Measurements from ENCODE around the gene ZDHHC8. TPM values are rescaled to one million over a fixed set of nuclear protein-coding genes. Genes with fewer than 3 reads are reported as not detected.
A peak's percentile ranks its signal among the peaks of the same experiment; 100 is the strongest.

Gene ZDHHC8
- total and polyA plus RNA-seq, 3 experiments from 2014 or later = 4.4 to 80.7 (median 74.7) TPM

GRCh38 chr22:20149257-20150250, 17.9 kb downstream of the ZDHHC8 start:
- H3K27me3 ChIP-seq (ENCODE audit: insufficient read depth, low read length, poor library complexity, severe bottlenecking) = no peaks in the 10 kb centered on the region
- H3K36me3 ChIP-seq (ENCODE audit: insufficient read depth, low read length) = no peaks in the 10 kb centered on the region
- no peaks in the 10 kb centered on the region for H3K36me3 Mint-ChIP-seq
- H3K27me3 Mint-ChIP-seq = no peaks in the 10 kb centered on the region
- no peaks in the 10 kb centered on the region for H3K9me3 Mint-ChIP-seq
- H3K27ac ChIP-seq (ENCODE audit: low read depth, low read length) = no peak overlapping the region
- no peak overlapping the region for H3K4me3 ChIP-seq (ENCODE audit: low read length)
- H3K27ac Mint-ChIP-seq = no peak overlapping the region
- H3K9me3 ChIP-seq (ENCODE audit: low read length) = no peaks in the 10 kb centered on the region
- H3K4me1 Mint-ChIP-seq = peaks cover 0 to 4% (median 0%) of the 10 kb centered on the region in 3 donors
- POLR2A ChIA-PET = no interaction called here
- CTCF ChIA-PET = no interaction called here
- H3K4me3 Mint-ChIP-seq = no peak overlapping the region
- DNase-seq = no peak
- no peaks in the 10 kb centered on the region for H3K4me1 ChIP-seq (ENCODE audit: insufficient read depth, low read length)

DNA sequence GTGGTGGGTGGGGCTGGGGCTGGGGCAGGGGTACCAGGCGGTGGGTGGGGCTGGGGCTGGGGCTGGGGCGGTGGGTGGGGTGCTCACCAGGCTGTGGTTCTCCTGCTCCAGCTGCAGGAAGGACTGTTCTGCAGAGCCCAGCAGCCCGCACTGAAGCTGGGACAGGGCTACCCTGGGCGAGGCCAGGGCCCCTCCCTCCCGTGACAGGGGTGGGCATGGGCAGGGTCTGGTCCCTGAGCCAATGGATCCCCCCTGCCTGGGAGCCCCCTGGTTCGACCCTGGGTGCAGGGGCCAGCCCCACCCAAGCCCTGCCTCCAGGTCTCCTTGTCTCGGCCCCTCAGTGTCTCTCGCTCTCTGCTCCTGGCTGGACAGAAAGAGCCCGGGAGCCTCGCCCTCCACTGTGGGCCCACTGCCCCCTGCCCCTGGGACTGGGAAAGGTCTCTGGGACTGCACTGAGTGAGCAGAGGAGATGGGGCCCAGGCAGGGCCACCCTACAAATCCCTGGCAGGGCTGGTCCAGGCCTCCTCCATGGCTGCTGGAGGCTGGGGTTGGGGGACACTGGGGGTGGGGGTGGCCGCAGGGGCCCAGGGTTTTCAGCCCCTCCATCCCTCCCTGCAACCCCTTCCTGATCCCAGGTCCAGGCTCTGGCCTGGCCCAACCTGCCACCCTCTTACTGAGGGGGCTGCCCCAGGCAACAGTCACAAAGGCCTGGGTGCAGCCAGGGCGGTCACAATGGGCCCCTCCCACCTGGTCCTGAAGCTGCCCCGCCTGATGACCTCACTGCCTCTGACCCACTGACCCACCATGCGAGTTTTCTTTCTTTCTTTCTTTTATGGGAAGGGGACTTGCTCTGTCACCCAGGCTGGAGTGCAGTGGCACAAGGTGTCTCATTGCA, 19.0 kb downstream of the ZDHHC8 start, which contains the start of gene CCDC188:
Gene CCDC188 (minus strand): TSS at position 675 of the 895 bp plus-strand sequence. CDS start 69 bp downstream, at position 606.
- peaks cover 0 to 4% (median 0%) of the 10 kb centered on the region in 3 donors for H3K4me1 Mint-ChIP-seq
- Histone ChIP-seq H3K27ac (ENCODE audit: low read depth, low read length) (no peak within 1 kb of the TSS), H3K4me1 (ENCODE audit: insufficient read depth, low read length) (no peaks in the 10 kb centered on the region), H3K9me3 (ENCODE audit: low read length) (no peaks in the 10 kb centered on the region), H3K4me3 (ENCODE audit: low read length) (no peak within 1 kb of the TSS), H3K27me3 (ENCODE audit: insufficient read depth, low read length, poor library complexity, severe bottlenecking) (no peaks in the 10 kb centered on the region), H3K36me3 (ENCODE audit: insufficient read depth, low read length) (no peaks in the 10 kb centered on the region)
- no peak for DNase-seq
- H3K27ac Mint-ChIP-seq = peak within 1 kb of the TSS in 2 of 8 donors; percentile 43 to 76
- H3K27me3 Mint-ChIP-seq = no peaks in the 10 kb centered on the region
- CTCF ChIA-PET = interaction anchor here (0.6 kb wide), 1 partner anchor 134 kb away, joined by 3 read pairs; no protein-coding TSS in a partner anchor
- H3K4me3 Mint-ChIP-seq = no peak within 1 kb of the TSS
- no peaks in the 10 kb centered on the region for H3K36me3 Mint-ChIP-seq
- H3K9me3 Mint-ChIP-seq = no peaks in the 10 kb centered on the region
- POLR2A ChIA-PET = interaction anchor here (0.6 kb wide), 1 partner anchor 328 kb away, joined by 5 read pairs; no protein-coding TSS in a partner anchor

DNA sequence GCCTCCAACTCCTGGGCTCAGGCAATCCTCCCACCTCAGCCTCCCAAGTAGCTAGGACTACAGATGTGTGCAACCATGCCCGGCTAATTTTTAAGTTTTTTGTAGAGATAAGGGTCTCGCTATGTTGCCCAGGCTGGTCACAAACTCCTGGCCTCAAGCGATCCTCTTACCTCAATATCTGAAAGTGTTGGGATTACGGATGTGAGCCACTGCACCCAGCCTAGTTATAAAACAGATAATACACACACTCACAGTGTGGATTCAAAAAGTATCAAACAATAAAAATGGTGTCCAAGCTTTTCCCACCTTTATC, 19.6 kb downstream of the ZDHHC8 start:
- no peaks in the 10 kb centered on the region for H3K9me3 Mint-ChIP-seq
- H3K27ac Mint-ChIP-seq = peak overlapping the region in 2 of 8 donors; percentile 43 to 76
- Histone ChIP-seq H3K27ac (ENCODE audit: low read depth, low read length) (no peak overlapping the region), H3K9me3 (ENCODE audit: low read length) (no peaks in the 10 kb centered on the region), H3K36me3 (ENCODE audit: insufficient read depth, low read length) (no peaks in the 10 kb centered on the region), H3K4me1 (ENCODE audit: insufficient read depth, low read length) (no peaks in the 10 kb centered on the region), H3K4me3 (ENCODE audit: low read length) (no peak overlapping the region), H3K27me3 (ENCODE audit: insufficient read depth, low read length, poor library complexity, severe bottlenecking) (peaks cover 3% of the 10 kb centered on the region)
- H3K36me3 Mint-ChIP-seq = no peaks in the 10 kb centered on the region
- POLR2A ChIA-PET = interaction anchor here (0.6 kb wide), 1 partner anchor 327 kb away, joined by 5 read pairs; no protein-coding TSS in a partner anchor
- no peak overlapping the region for H3K4me3 Mint-ChIP-seq
- peaks cover 0 to 4% (median 0%) of the 10 kb centered on the region in 3 donors for H3K4me1 Mint-ChIP-seq
- CTCF ChIA-PET = interaction anchor here (0.6 kb wide), 1 partner anchor 133 kb away, joined by 3 read pairs; no protein-coding TSS in a partner anchor
- DNase-seq = no peak
- H3K27me3 Mint-ChIP-seq = no peaks in the 10 kb centered on the region

DNA sequence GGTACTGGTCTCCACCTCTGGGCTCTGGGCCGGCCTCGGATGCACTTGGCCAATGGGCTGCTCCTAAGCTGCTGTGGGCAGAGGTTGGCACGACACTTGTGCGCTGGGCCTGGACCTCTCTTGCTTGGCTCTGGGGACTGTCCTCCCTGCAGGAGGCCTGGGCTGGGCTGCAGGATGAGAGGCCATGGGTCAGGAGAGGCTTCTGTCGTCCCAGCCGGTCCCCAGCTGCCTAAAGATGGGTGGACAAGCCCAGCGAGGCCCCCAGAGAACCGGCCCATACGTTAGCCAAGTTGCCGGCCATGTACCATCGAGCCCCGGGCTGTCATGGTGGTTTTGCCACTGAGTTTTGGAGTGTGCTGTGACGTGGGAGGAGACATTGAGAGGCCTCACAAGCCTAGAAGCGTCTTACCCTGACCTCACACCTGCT, 20.9 kb downstream of the ZDHHC8 start:
- Histone ChIP-seq H3K4me3 (ENCODE audit: low read length) (no peak overlapping the region), H3K9me3 (ENCODE audit: low read length) (no peaks in the 10 kb centered on the region), H3K27me3 (ENCODE audit: insufficient read depth, low read length, poor library complexity, severe bottlenecking) (peaks cover 10% of the 10 kb centered on the region), H3K27ac (ENCODE audit: low read depth, low read length) (no peak overlapping the region), H3K36me3 (ENCODE audit: insufficient read depth, low read length) (no peaks in the 10 kb centered on the region), H3K4me1 (ENCODE audit: insufficient read depth, low read length) (no peaks in the 10 kb centered on the region)
- Mint-ChIP-seq H3K9me3 (no peaks in the 10 kb centered on the region), H3K27ac (no peak overlapping the region), H3K4me1 (peaks cover 0 to 4% (median 2%) of the 10 kb centered on the region in 3 donors), H3K4me3 (no peak overlapping the region), H3K27me3 (peaks cover 0 to 4% of the 10 kb centered on the region in 2 donors), H3K36me3 (no peaks in the 10 kb centered on the region)
- DNase-seq = no peak
- ChIA-PET CTCF (no interaction called here), POLR2A (interaction anchor here (0.6 kb wide), 1 partner anchor 66 kb away, joined by 8 read pairs; no protein-coding TSS in a partner anchor)

DNA sequence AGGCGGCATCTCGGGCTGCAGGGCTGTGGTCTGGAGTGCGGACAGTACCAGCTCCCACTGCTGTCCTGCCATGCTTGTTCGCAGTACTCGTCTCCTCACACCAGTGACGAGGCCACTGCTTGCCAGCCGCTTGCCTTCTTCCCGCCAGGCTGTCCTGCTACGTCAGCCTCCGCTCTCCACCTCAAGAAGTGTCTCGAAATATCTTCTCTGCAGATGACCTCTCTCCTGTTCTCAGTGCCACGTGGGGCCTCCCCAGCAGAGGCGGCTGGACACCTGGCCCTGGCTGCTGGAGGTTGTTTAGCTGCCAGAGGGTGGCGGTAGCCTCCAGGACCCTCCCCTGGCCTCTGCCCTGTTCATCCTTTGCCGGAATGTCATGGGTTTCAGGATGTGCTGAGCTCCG, 22.3 kb downstream of the ZDHHC8 start:
- Histone ChIP-seq H3K36me3 (ENCODE audit: insufficient read depth, low read length) (no peaks in the 10 kb centered on the region), H3K27me3 (ENCODE audit: insufficient read depth, low read length, poor library complexity, severe bottlenecking) (peaks cover 17% of the 10 kb centered on the region), H3K27ac (ENCODE audit: low read depth, low read length) (no peak overlapping the region), H3K4me3 (ENCODE audit: low read length) (no peak overlapping the region), H3K9me3 (ENCODE audit: low read length) (no peaks in the 10 kb centered on the region), H3K4me1 (ENCODE audit: insufficient read depth, low read length) (no peaks in the 10 kb centered on the region)
- no peaks in the 10 kb centered on the region for H3K9me3 Mint-ChIP-seq
- no peak overlapping the region for H3K4me3 Mint-ChIP-seq
- POLR2A ChIA-PET = no interaction called here
- H3K27ac Mint-ChIP-seq = peak overlapping the region in 2 of 8 donors; percentile 38 to 58
- peaks cover 0 to 4% (median 2%) of the 10 kb centered on the region in 3 donors for H3K4me1 Mint-ChIP-seq
- peaks cover 0 to 4% of the 10 kb centered on the region in 2 donors for H3K27me3 Mint-ChIP-seq
- no peak for DNase-seq
- CTCF ChIA-PET = interaction anchor here (1.1 to 1.2 kb wide), 2 partner anchors 24 to 138 kb away, joined by 3 read pairs; no protein-coding TSS in a partner anchor
- no peaks in the 10 kb centered on the region for H3K36me3 Mint-ChIP-seq

DNA sequence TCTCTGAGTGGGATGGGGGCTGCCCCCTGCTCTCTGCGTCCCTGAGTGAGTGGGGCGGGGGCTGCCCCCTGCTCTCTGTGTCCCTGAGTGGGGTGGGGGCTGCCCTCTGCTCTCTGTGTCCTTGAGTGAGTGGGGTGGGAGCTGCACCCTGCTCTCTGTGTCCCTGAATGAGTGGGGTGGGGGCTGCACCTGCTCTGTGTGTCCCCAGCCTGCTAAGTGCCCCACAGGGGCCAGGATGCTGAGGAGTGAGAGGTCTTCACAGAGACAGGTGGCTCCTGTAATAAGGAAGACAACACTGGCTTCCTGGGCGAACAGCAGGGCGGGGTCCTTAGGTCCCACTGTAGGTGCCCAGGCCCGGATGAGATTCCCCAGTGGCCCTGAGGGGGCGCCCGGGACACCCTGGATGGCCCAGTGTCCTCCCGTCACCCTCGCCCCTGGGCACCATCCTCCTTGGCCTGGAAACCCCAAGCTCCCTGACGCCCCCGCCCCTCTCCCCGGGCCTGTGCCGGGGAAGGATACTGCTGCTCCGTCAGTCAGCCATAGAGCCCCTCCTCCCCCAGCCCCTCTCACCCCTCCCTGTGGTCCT, 23.1 kb downstream of the ZDHHC8 start:
- ChIA-PET POLR2A (no interaction called here), CTCF (no interaction called here)
- no peaks in the 10 kb centered on the region for H3K4me1 ChIP-seq (ENCODE audit: insufficient read depth, low read length)

GRCh38 chr22:20155330-20156041, 23.9 kb downstream of the ZDHHC8 start:
- DNase-seq = no peak
- no peaks in the 10 kb centered on the region for H3K36me3 Mint-ChIP-seq
- CTCF ChIA-PET = interaction anchor here (1.1 to 3.0 kb wide), 2 partner anchors 84 to 129 kb away, joined by 6 to 23 read pairs; no protein-coding TSS in a partner anchor
- POLR2A ChIA-PET = no interaction called here
- Histone ChIP-seq H3K4me3 (ENCODE audit: low read length) (no peak overlapping the region), H3K9me3 (ENCODE audit: low read length) (no peaks in the 10 kb centered on the region), H3K27me3 (ENCODE audit: insufficient read depth, low read length, poor library complexity, severe bottlenecking) (peaks cover 17% of the 10 kb centered on the region), H3K36me3 (ENCODE audit: insufficient read depth, low read length) (no peaks in the 10 kb centered on the region), H3K27ac (ENCODE audit: low read depth, low read length) (no peak overlapping the region), H3K4me1 (ENCODE audit: insufficient read depth, low read length) (no peaks in the 10 kb centered on the region)
- H3K27me3 Mint-ChIP-seq = peaks cover 0 to 4% of the 10 kb centered on the region in 2 donors
- H3K4me1 Mint-ChIP-seq = peaks cover 0 to 4% (median 2%) of the 10 kb centered on the region in 3 donors
- no peak overlapping the region for H3K27ac Mint-ChIP-seq
- H3K9me3 Mint-ChIP-seq = no peaks in the 10 kb centered on the region
- H3K4me3 Mint-ChIP-seq = no peak overlapping the region

More for the DNA sequence above, 23.1 kb downstream of the ZDHHC8 start:
- H3K9me3 ChIP-seq (ENCODE audit: low read length) = no peaks in the 10 kb centered on the region
- Mint-ChIP-seq H3K9me3 (no peaks in the 10 kb centered on the region), H3K36me3 (no peaks in the 10 kb centered on the region), H3K27ac (no peak overlapping the region), H3K4me3 (no peak overlapping the region), H3K4me1 (peaks cover 0 to 4% (median 2%) of the 10 kb centered on the region in 3 donors), H3K27me3 (peaks cover 0 to 4% of the 10 kb centered on the region in 2 donors)
- no peak overlapping the region for H3K4me3 ChIP-seq (ENCODE audit: low read length)
- H3K27me3 ChIP-seq (ENCODE audit: insufficient read depth, low read length, poor library complexity, severe bottlenecking) = peaks cover 17% of the 10 kb centered on the region
- no peak overlapping the region for H3K27ac ChIP-seq (ENCODE audit: low read depth, low read length)
- no peak for DNase-seq
- H3K36me3 ChIP-seq (ENCODE audit: insufficient read depth, low read length) = no peaks in the 10 kb centered on the region
